SK-N-SH (cell line): Measurements from ENCODE around the gene CAMSAP1.

Experiments
- CHD2 ChIP-seq: fragments of 150-350 bp; IDR thresholded peaks from 2 replicates; pipeline ENCODE4 v1.6.1; 2018; ENCODE audit warnings: low read length; ENCODE audit not compliant: partially characterized antibody
- EZH2phosphoT487 ChIP-seq: fragments of 200-600 bp; sonication (generic); IDR thresholded peaks from 2 replicates; pipeline ENCODE4 v1.6.1; 2017; ENCODE audit warnings: low read depth, mixed run types, mild to moderate bottlenecking, antibody characterized with exemption, moderate library complexity, borderline replicate concordance
- GABPA ChIP-seq: IDR thresholded peaks from 2 replicates; pipeline ENCODE4 v1.4.0; 2012; ENCODE audit warnings: low read depth, mild to moderate bottlenecking
- GATA2 ChIP-seq: sonication (generic); formaldehyde crosslinking; IDR thresholded peaks from 2 replicates; pipeline ENCODE4 v1.5.0; 2020; ENCODE audit warnings: mild to moderate bottlenecking, missing genetic modification reagents
- JUND ChIP-seq: IDR thresholded peaks from 2 replicates; pipeline ENCODE4 v1.4.0; 2012
- MAX ChIP-seq: IDR thresholded peaks from 2 replicates; pipeline ENCODE4 v1.4.0; 2012; ENCODE audit warnings: low read depth
- MXI1 ChIP-seq: IDR thresholded peaks from 2 replicates; pipeline ENCODE4 v1.6.1; 2012; ENCODE audit warnings: mild to moderate bottlenecking, low read depth, low read length, improper control_type of control experiment
- POLR2AphosphoS5 ChIP-seq: IDR thresholded peaks from 2 replicates; pipeline ENCODE4 v1.6.1; 2012; ENCODE audit warnings: low read depth, low read length
- SIN3A ChIP-seq: IDR thresholded peaks from 2 replicates; pipeline ENCODE4 v1.6.1; 2012; ENCODE audit warnings: low read depth, mild to moderate bottlenecking, low read length, moderate library complexity, borderline replicate concordance
- YY1 ChIP-seq: IDR thresholded peaks from 2 replicates; pipeline ENCODE4 v1.4.0; 2012; ENCODE audit warnings: low read depth, mild to moderate bottlenecking
- ZBTB33 ChIP-seq: IDR thresholded peaks from 2 replicates; pipeline ENCODE4 v1.4.0; 2012; ENCODE audit warnings: low read depth, borderline replicate concordance
- TF ChIP-seq, protein P1 (sequence below): fragments of 200-600 bp; sonication (generic); IDR thresholded peaks from 2 replicates; pipeline ENCODE4 v1.6.1; 2017; ENCODE audit warnings: antibody characterized with exemption, mild to moderate bottlenecking, moderate library complexity

GRCh38 chr9:135823036-135823435 is 84.3 kb downstream of the CAMSAP1 start:
- TF ChIP-seq, protein P1, sequence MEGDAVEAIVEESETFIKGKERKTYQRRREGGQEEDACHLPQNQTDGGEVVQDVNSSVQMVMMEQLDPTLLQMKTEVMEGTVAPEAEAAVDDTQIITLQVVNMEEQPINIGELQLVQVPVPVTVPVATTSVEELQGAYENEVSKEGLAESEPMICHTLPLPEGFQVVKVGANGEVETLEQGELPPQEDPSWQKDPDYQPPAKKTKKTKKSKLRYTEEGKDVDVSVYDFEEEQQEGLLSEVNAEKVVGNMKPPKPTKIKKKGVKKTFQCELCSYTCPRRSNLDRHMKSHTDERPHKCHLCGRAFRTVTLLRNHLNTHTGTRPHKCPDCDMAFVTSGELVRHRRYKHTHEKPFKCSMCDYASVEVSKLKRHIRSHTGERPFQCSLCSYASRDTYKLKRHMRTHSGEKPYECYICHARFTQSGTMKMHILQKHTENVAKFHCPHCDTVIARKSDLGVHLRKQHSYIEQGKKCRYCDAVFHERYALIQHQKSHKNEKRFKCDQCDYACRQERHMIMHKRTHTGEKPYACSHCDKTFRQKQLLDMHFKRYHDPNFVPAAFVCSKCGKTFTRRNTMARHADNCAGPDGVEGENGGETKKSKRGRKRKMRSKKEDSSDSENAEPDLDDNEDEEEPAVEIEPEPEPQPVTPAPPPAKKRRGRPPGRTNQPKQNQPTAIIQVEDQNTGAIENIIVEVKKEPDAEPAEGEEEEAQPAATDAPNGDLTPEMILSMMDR: no peak
- TF ChIP-seq ZBTB33: no peak
- no peak for TF ChIP-seq GABPA
- TF ChIP-seq JUND: no peak
- no peak for TF ChIP-seq MAX
- TF ChIP-seq POLR2AphosphoS5: no peak
- no peak for TF ChIP-seq SIN3A
- TF ChIP-seq MXI1: no peak
- TF ChIP-seq GATA2 (CRISPR knock-in tag): no peak
- no peak for TF ChIP-seq EZH2phosphoT487
- TF ChIP-seq CHD2: no peak
- no peak for TF ChIP-seq YY1
